Mesenchymal stem cell (in vitro differentiated cells and primary cell): Measurements from ENCODE around the gene SMIM45.

ENCODE experiments used
- DNase-seq: peaks from one replicate; pipeline ENCODE4 v3.0.0-alpha.2; 2013
- H2AFZ ChIP-seq: one replicate; pipeline ENCODE4 v1.6.1; 2013; ENCODE audit warnings: low read depth, mild to moderate bottlenecking, control low read depth, inconsistent platforms, low read length, moderate library complexity
- H2AK5ac ChIP-seq: 2 replicates; pipeline ENCODE4 v1.6.1; 2013; ENCODE audit warnings: low read length, moderate library complexity, mild to moderate bottlenecking, inconsistent platforms; ENCODE audit not compliant: severe bottlenecking
- H2BK120ac ChIP-seq: one replicate; pipeline ENCODE4 v1.6.1; 2013; ENCODE audit warnings: low read depth, mild to moderate bottlenecking, inconsistent platforms, low read length, moderate library complexity
- H2BK12ac ChIP-seq, 2 experiments: one replicate each; pipeline ENCODE4 v1.6.1; 2013; ENCODE audit warnings: inconsistent platforms in 2 of 2, low read length in 2 of 2, mild to moderate bottlenecking in 2 of 2, moderate library complexity in 2 of 2, control low read depth in 1 of 2
- H2BK15ac ChIP-seq: one replicate; pipeline ENCODE4 v1.6.1; 2013; ENCODE audit warnings: mild to moderate bottlenecking, low read depth, inconsistent platforms; ENCODE audit not compliant: poor library complexity, severe bottlenecking
- H2BK5ac ChIP-seq: 2 replicates; pipeline ENCODE4 v1.6.1; 2013; ENCODE audit warnings: low read depth, mild to moderate bottlenecking, low read length, control low read depth, inconsistent platforms; ENCODE audit not compliant: poor library complexity, severe bottlenecking
- H3K14ac ChIP-seq, 2 experiments: one replicate each; pipeline ENCODE4 v1.6.1; 2013; ENCODE audit warnings: inconsistent platforms in 2 of 2, low read length in 2 of 2, control low read depth in 1 of 2, mild to moderate bottlenecking in 1 of 2, moderate library complexity in 1 of 2
- H3K18ac ChIP-seq, 2 experiments: one replicate each; pipeline ENCODE4 v1.6.1; 2013; ENCODE audit warnings: inconsistent platforms in 2 of 2, low read length in 2 of 2, control low read depth in 1 of 2, low read depth in 1 of 2, mild to moderate bottlenecking in 1 of 2
- H3K23ac ChIP-seq, 2 experiments: one replicate each; pipeline ENCODE4 v1.6.1; 2013; ENCODE audit warnings: inconsistent platforms in 2 of 2, low read length in 2 of 2, mild to moderate bottlenecking in 2 of 2, moderate library complexity in 2 of 2, control low read depth in 1 of 2
- H3K27ac ChIP-seq: 2 replicates; pipeline ENCODE4 v1.5.1; 2013; ENCODE audit warnings: mild to moderate bottlenecking, moderate library complexity, low read length, control low read depth, inconsistent platforms; ENCODE audit not compliant: poor library complexity, severe bottlenecking
- H3K27me3 ChIP-seq, 2 experiments: 2 replicates each; pipeline versions ENCODE4 v1.6.1 to v1.7.0; 2013; ENCODE audit warnings: low read length in 2 of 2, mild to moderate bottlenecking in 2 of 2, moderate library complexity in 2 of 2, control low read depth in 1 of 2, inconsistent platforms in 1 of 2; ENCODE audit not compliant: control insufficient read depth in 1 of 2, insufficient read depth in 1 of 2
- H3K36me3 ChIP-seq, 2 experiments: 2 replicates each; pipeline versions ENCODE4 v1.6.1 to v1.7.0; 2013; ENCODE audit warnings: low read length in 2 of 2, control low read depth in 1 of 2, inconsistent platforms in 1 of 2, low read depth in 1 of 2, mild to moderate bottlenecking in 1 of 2; ENCODE audit not compliant: insufficient read depth in 2 of 2, control insufficient read depth in 1 of 2
- H3K4ac ChIP-seq, 2 experiments: one replicate each; pipeline ENCODE4 v1.6.1; 2013; ENCODE audit warnings: inconsistent platforms in 2 of 2, low read length in 2 of 2, mild to moderate bottlenecking in 2 of 2, moderate library complexity in 2 of 2, control low read depth in 1 of 2, low read depth in 1 of 2
- H3K4me1 ChIP-seq: 2 replicates; pipeline ENCODE4 v1.6.1; 2013; ENCODE audit warnings: low read depth, low read length, control low read depth; ENCODE audit not compliant: control insufficient read depth, insufficient read depth
- H3K4me2 ChIP-seq: 2 replicates; pipeline ENCODE4 v1.6.1; 2013; ENCODE audit warnings: low read length, mild to moderate bottlenecking, inconsistent platforms; ENCODE audit not compliant: poor library complexity, severe bottlenecking
- H3K4me3 ChIP-seq, 2 experiments: 2 replicates each; pipeline versions ENCODE4 v1.5.1 to v1.7.0; 2013; ENCODE audit warnings: low read length in 2 of 2, mild to moderate bottlenecking in 2 of 2, control low read depth in 1 of 2, low read depth in 1 of 2; ENCODE audit not compliant: insufficient read depth in 1 of 2
- H3K79me1 ChIP-seq: replicated peaks from 2 replicates; pipeline ENCODE4 v1.6.1; 2013; ENCODE audit warnings: mild to moderate bottlenecking, control low read depth, low read length, inconsistent platforms; ENCODE audit not compliant: poor library complexity, severe bottlenecking
- H3K9ac ChIP-seq: 2 replicates; pipeline ENCODE4 v1.7.0; 2013; ENCODE audit warnings: mild to moderate bottlenecking, low read length, moderate library complexity
- H3K9me3 ChIP-seq: 2 replicates; pipeline ENCODE4 v1.7.0; 2013; ENCODE audit warnings: mild to moderate bottlenecking, low read length; ENCODE audit not compliant: control insufficient read depth
- H4K8ac ChIP-seq: one replicate; pipeline ENCODE4 v1.6.1; 2013; ENCODE audit warnings: inconsistent platforms, mild to moderate bottlenecking, low read length, moderate library complexity
- H4K91ac ChIP-seq: one replicate; pipeline ENCODE4 v1.6.1; 2013; ENCODE audit warnings: mild to moderate bottlenecking, low read length, inconsistent platforms
- WGBS: methylation state at CpG from one replicate; pipeline ENCODE4 v1.1.7; 2013; ENCODE audit warnings: mixed read lengths; 5-methylcytosine and 5-hydroxymethylcytosine counted together

The SMIM45 gene

DNA sequence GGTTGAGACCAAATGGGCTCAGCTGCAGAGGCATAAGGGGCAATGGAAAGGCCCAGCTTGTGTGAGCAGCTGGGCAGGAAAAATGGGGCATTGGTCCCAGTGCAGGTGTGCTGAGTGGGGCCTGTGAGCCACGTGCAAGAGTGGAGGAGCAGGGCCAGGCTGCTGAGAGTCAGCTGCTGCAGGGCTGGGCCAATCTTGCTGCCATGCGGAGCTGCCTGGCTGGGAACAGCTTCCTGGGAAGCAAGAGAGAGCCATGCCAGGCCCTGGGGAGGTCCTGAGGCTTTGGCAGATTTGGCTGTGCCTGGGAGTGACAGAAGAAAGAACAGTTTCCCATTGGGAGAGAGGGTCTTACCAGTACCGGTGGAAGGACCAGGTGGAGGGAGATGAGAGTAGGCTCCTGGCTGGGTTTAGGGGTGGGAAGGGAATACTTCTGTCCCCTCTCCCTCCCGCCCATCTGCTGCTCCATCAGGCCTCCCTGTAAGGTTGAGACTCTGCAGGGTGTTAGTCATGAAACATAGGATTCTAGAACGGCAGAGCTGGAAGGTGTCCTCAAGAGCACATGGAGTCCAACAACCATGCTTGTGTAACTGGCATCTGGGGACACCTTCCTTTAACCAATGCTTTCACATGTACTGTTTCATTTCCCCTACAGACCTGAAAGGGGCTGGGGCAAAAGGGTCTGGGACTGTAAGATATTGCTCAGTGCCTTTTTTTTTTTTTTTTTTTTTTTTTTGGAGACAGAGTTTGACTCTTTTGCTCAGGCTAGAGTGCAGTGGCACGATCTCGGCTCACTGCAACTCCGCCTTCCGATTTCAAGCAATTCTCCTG is 27.7 kb downstream of the SMIM45 start:
- no peak overlapping the region for H3K9ac ChIP-seq
- no peak overlapping the region for H2BK5ac ChIP-seq
- no peak overlapping the region for H2AFZ ChIP-seq
- no peak overlapping the region for H2AK5ac ChIP-seq
- H3K27ac ChIP-seq, result no peak overlapping the region
- H4K8ac ChIP-seq, result no peak overlapping the region
- H3K4me3 ChIP-seq, result no peak overlapping the region
- H2BK15ac ChIP-seq, result no peak overlapping the region
- no peak overlapping the region for H2BK120ac ChIP-seq
- peaks cover 9% of the 10 kb centered on the region for H3K4me1 ChIP-seq
- no peak overlapping the region for H3K14ac ChIP-seq
- peaks cover 63% of the 10 kb centered on the region in 2 experiments for H3K27me3 ChIP-seq
- H3K36me3 ChIP-seq, result no peaks in the 10 kb centered on the region
- no peaks in the 10 kb centered on the region for H3K79me1 ChIP-seq
- H3K4me2 ChIP-seq, result no peak overlapping the region
- no peak overlapping the region for H3K4ac ChIP-seq
- WGBS, result 87% methylated on average over 8 of the region's 9 CpGs
- H2BK12ac ChIP-seq, result no peak overlapping the region
- H3K9me3 ChIP-seq, result no peaks in the 10 kb centered on the region
- no peak overlapping the region for H3K23ac ChIP-seq
- no peak for DNase-seq
- no peak overlapping the region for H3K18ac ChIP-seq
- no peak overlapping the region for H4K91ac ChIP-seq

DNA sequence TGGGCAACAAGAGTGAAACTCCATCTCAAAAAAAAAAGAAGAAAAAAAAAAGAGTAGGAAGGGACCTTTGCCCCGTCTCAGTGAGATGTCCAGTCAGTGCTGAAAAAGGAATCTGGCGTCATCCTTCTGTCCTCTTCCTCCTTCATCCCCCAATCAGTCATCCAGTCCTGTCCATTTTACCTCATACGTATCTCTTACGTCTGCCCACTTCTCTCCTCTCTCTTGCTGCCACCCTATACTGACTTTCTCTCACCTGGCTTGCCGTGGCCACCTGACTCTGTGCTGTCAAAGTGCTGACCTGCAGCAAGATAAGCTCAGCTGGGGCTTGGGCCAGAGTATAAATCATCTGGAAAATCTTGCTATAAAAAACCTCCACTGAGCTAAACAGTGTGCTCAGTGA is 30.9 kb downstream of the SMIM45 start:
- no peak overlapping the region for H3K4me2 ChIP-seq
- H4K8ac ChIP-seq, result no peak overlapping the region
- H3K9me3 ChIP-seq, result no peaks in the 10 kb centered on the region
- H3K14ac ChIP-seq, result no peak overlapping the region
- 81% methylated on average over 5 of the region's 5 CpGs for WGBS
- H4K91ac ChIP-seq, result no peak overlapping the region
- no peak overlapping the region for H2BK12ac ChIP-seq
- no peak overlapping the region for H2BK15ac ChIP-seq
- H3K4me3 ChIP-seq, result no peak overlapping the region
- H3K23ac ChIP-seq, result no peak overlapping the region
- no peak for DNase-seq
- H2AFZ ChIP-seq, result no peak overlapping the region
- no peak overlapping the region for H3K27ac ChIP-seq
- H3K4ac ChIP-seq, result no peak overlapping the region
- no peak overlapping the region for H2AK5ac ChIP-seq
- peaks cover 45 to 51% of the 10 kb centered on the region in 2 experiments for H3K27me3 ChIP-seq
- H3K79me1 ChIP-seq, result no peaks in the 10 kb centered on the region
- no peak overlapping the region for H3K9ac ChIP-seq
- no peaks in the 10 kb centered on the region for H3K4me1 ChIP-seq
- H3K18ac ChIP-seq, result no peak overlapping the region
- no peak overlapping the region for H2BK5ac ChIP-seq
- H2BK120ac ChIP-seq, result no peak overlapping the region
- H3K36me3 ChIP-seq, result no peaks in the 10 kb centered on the region

DNA sequence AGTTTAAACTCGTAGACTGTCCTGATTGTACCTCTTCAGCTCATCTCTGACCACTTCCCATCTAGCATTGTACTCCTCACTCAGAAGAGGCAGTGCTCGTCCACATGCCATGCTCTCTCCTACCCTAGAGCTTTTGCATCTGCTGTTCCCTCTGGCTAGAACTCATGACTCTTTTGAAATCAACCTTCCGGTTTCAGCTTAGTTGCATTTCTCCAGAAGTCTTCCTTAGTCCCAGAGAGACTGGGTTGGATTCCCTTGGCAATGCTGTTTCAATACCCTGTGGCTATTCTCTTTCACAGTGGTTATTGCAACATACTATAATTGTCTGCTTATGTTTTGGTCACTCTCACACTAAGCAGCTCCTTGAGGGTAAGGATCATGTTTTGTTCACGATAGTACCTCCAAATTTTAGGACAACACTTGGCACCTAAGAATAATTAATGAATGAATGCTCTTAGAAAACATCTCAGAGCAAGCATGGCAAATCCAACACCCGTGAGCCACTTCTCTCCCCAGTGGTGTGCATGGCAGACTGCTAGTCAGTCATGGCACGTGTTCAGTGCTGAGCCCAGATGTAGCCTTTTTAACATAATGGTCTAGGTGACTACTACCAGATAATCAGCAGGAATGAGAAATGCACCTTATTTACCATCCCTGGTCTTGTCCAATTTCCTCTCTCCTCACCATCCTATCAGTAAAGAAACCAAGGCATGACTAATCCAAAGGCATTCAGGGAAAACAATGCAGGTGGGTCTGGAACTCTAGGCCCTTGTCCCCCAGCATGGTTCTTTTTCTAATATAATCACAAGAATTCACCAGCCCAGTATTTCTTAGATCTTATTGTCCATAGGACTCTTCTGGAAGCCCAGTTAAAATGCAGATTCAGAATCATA is 31.8 kb downstream of the SMIM45 start:
- Histone ChIP-seq H3K18ac (no peak overlapping the region), H3K23ac (no peak overlapping the region), H4K8ac (no peak overlapping the region), H3K4ac (no peak overlapping the region), H2BK15ac (no peak overlapping the region), H3K4me3 (no peak overlapping the region), H3K36me3 (no peaks in the 10 kb centered on the region), H3K27ac (no peak overlapping the region), H2AFZ (no peak overlapping the region), H2BK12ac (no peak overlapping the region), H3K4me2 (no peak overlapping the region), H3K4me1 (no peaks in the 10 kb centered on the region), H3K79me1 (no peaks in the 10 kb centered on the region), H4K91ac (no peak overlapping the region), H3K14ac (no peak overlapping the region), H2AK5ac (no peak overlapping the region), H3K9me3 (no peaks in the 10 kb centered on the region), H2BK5ac (no peak overlapping the region), H2BK120ac (no peak overlapping the region), H3K27me3 (peaks cover 37 to 43% of the 10 kb centered on the region in 2 experiments), H3K9ac (no peak overlapping the region)
- DNase-seq, result peak; percentile 48
- 89% methylated on average over 6 of the region's 6 CpGs for WGBS

DNA sequence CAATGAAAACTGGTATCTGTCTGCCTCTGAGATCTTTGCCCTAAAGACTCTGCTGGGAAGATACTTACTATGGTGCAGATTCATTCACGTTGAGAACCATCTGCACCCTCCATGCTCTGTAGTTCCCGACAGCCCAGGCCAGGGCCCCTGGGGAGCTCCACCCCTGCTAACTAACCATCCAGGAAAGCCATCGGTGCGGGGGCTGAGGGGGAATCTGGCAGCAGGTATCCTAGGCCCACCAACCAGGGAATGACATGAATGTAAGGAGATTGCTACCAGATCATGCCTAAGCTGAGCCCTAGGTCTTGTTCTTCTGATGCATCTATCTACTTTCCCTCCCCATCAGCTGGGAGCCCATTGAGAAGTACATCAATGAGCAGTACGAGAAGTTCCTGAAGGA is 35.3 kb downstream of the SMIM45 start:
- Histone ChIP-seq H2BK5ac (no peak overlapping the region), H2BK15ac (no peak overlapping the region), H3K4me2 (no peak overlapping the region), H4K91ac (no peak overlapping the region), H3K27ac (no peak overlapping the region), H3K36me3 (no peaks in the 10 kb centered on the region), H3K4me1 (no peaks in the 10 kb centered on the region), H3K4ac (no peak overlapping the region), H3K27me3 (peaks cover 25 to 42% of the 10 kb centered on the region in 2 experiments), H2AK5ac (no peak overlapping the region), H3K4me3 (no peak overlapping the region), H3K18ac (no peak overlapping the region), H3K23ac (no peak overlapping the region), H2BK12ac (no peak overlapping the region), H4K8ac (no peak overlapping the region), H3K14ac (no peak overlapping the region), H3K9ac (no peak overlapping the region), H3K79me1 (no peaks in the 10 kb centered on the region), H2BK120ac (no peak overlapping the region), H2AFZ (no peak overlapping the region), H3K9me3 (no peaks in the 10 kb centered on the region)
- 94% methylated on average over 5 of the region's 5 CpGs for WGBS
- DNase-seq, result no peak
